CD14-positive monocyte (primary cell): ENCODE measurements around the gene ARL13A. TPM values are rescaled to one million over a fixed set of nuclear protein-coding genes. Genes with fewer than 3 reads are reported as not detected.

Experiments
- DNase-seq, 3 donors: peaks; one replicate each; pipeline ENCODE4 v3.0.0-alpha.2; 2011 to 2022
- H2AFZ ChIP-seq: 2 replicates; pipeline ENCODE4 v1.6.0; 2012; ENCODE audit warnings: mild to moderate bottlenecking, low read depth, low read length, inconsistent platforms; ENCODE audit not compliant: insufficient read depth, poor library complexity, severe bottlenecking
- H3K27ac ChIP-seq, 2 donors: 1 replicate in 1 of 2; 2 replicates in 1 of 2; pipeline ENCODE4 v1.5.1; 2012 to 2013; ENCODE audit warnings: low read length in 2 of 2, control low read depth in 1 of 2, inconsistent platforms in 1 of 2, low read depth in 1 of 2, mild to moderate bottlenecking in 1 of 2
- H3K27me3 ChIP-seq, 2 donors: one replicate each; pipeline versions ENCODE4 v1.6.0 to v1.6.1; 2011 to 2013; ENCODE audit warnings: low read length in 2 of 2; ENCODE audit not compliant: control insufficient read depth in 2 of 2, insufficient read depth in 2 of 2
- H3K36me3 ChIP-seq, 2 donors: replicated peaks in 1 of 2; 1 replicate in 1 of 2; 2 replicates in 1 of 2; pipeline versions ENCODE4 v1.5.1 to v1.6.1; 2012 to 2013; ENCODE audit warnings: low read length in 2 of 2, control low read depth in 1 of 2, inconsistent platforms in 1 of 2, mild to moderate bottlenecking in 1 of 2; ENCODE audit not compliant: insufficient read depth in 2 of 2, control insufficient read depth in 1 of 2
- H3K4me1 ChIP-seq, 2 donors: 1 replicate in 1 of 2; 2 replicates in 1 of 2; pipeline versions ENCODE4 v1.5.1 to v1.6.1; 2012 to 2013; ENCODE audit warnings: low read length in 2 of 2, control low read depth in 1 of 2, inconsistent platforms in 1 of 2, mild to moderate bottlenecking in 1 of 2, moderate library complexity in 1 of 2; ENCODE audit not compliant: insufficient read depth in 2 of 2, control insufficient read depth in 1 of 2
- H3K4me2 ChIP-seq: replicated peaks from 2 replicates; pipeline ENCODE3; 2012; ENCODE audit warnings: low read length, moderate library complexity, mild to moderate bottlenecking; ENCODE audit not compliant: poor library complexity, severe bottlenecking; ENCODE audit errors: extremely low read depth
- H3K4me3 ChIP-seq, 3 experiments: fragments of 200-600 bp in 1 of 3; sonication (generic) in 1 of 3; replicated peaks in 1 of 3; 1 replicate in 2 of 3; 2 replicates in 1 of 3; pipeline ENCODE4 v1.5.1; 2011 to 2013; ENCODE audit warnings: low read length in 3 of 3, mild to moderate bottlenecking in 3 of 3, control low read depth in 2 of 3, low read depth in 2 of 3, inconsistent platforms in 1 of 3, moderate library complexity in 1 of 3
- H3K79me2 ChIP-seq: 2 replicates; pipeline ENCODE4 v1.6.0; 2012; ENCODE audit warnings: mild to moderate bottlenecking, control low read depth, inconsistent platforms, low read length, moderate library complexity; ENCODE audit not compliant: insufficient read depth
- H3K9ac ChIP-seq: 2 replicates; pipeline ENCODE4 v1.6.0; 2017; ENCODE audit warnings: low read length, mild to moderate bottlenecking; ENCODE audit not compliant: insufficient read depth, poor library complexity, severe bottlenecking
- H3K9me3 ChIP-seq, 2 donors: replicated peaks in 1 of 2; 1 replicate in 1 of 2; 2 replicates in 1 of 2; pipeline versions ENCODE4 v1.5.1 to v1.6.1; 2012 to 2013; ENCODE audit warnings: low read length in 2 of 2, control low read depth in 1 of 2; ENCODE audit not compliant: control insufficient read depth in 1 of 2, insufficient read depth in 1 of 2
- H4K20me1 ChIP-seq: 2 replicates; pipeline ENCODE4 v1.6.0; 2012; ENCODE audit warnings: mild to moderate bottlenecking, low read length, control low read depth, moderate library complexity; ENCODE audit not compliant: insufficient read depth
- H3K27ac Mint-ChIP-seq, 7 donors: one replicate each; pipeline ENCODE4 v1.8.0; 2020; ENCODE audit warnings: mild to moderate bottlenecking in 7 of 7, mixed read lengths in 7 of 7, moderate library complexity in 6 of 7, inconsistent platforms in 2 of 7
- H3K27me3 Mint-ChIP-seq, 3 donors: one replicate each; pipeline ENCODE4 v1.8.0; 2021 to 2022; ENCODE audit warnings: low read depth in 3 of 3, mild to moderate bottlenecking in 3 of 3, mixed read lengths in 3 of 3, moderate library complexity in 3 of 3, inconsistent platforms in 1 of 3
- H3K36me3 Mint-ChIP-seq, 2 donors: one replicate each; pipeline ENCODE4 v1.8.0; 2020; ENCODE audit warnings: mixed read lengths in 2 of 2, inconsistent platforms in 1 of 2, mild to moderate bottlenecking in 1 of 2
- H3K4me1 Mint-ChIP-seq: one replicate; pipeline ENCODE4 v1.8.0; 2020; ENCODE audit warnings: mild to moderate bottlenecking, mixed read lengths
- H3K4me3 Mint-ChIP-seq, 2 donors: one replicate each; pipeline ENCODE4 v1.8.0; 2020; ENCODE audit warnings: mild to moderate bottlenecking in 2 of 2, mixed read lengths in 2 of 2, moderate library complexity in 1 of 2
- H3K9me3 Mint-ChIP-seq, 7 donors: one replicate each; pipeline ENCODE4 v1.8.0; 2020 to 2022; ENCODE audit warnings: mixed read lengths in 7 of 7, mild to moderate bottlenecking in 6 of 7, moderate library complexity in 6 of 7, inconsistent platforms in 2 of 7
- WGBS: methylation state at CpG from one replicate; pipeline ENCODE4 v1.1.5; 2013; ENCODE audit warnings: missing lambda C conversion rate; ENCODE audit not compliant: insufficient coverage; 5-methylcytosine and 5-hydroxymethylcytosine counted together
- intact Hi-C, 2 donors: fragments of 100-400 bp; cut with micrococcal nuclease; formaldehyde crosslinking; loops; one replicate each; pipeline versions ENCODE4 v1.15.0 to v1.15.1; 2023
- polyA plus RNA-seq, 3 donors: library from polyadenylated mRNA; depleted of rRNA in 1 of 3; unstranded in 2 of 3; stranded (reverse) in 1 of 3; fragments of 300-500 nt in 2 of 3; fragments of >200 nt in 1 of 3; fragmentation: Illumina TruSeq in 2 of 3; gene quantifications; 1 replicate in 2 of 3; 2 replicates in 1 of 3; pipeline ENCODE4 v1.2.3, GENCODE V29; 2012 to 2021
- TF ChIP-seq, protein P1 (sequence below): fragments of 200-600 bp; IDR thresholded peaks from one replicate; pipeline ENCODE4 v1.8.0; 2022; ENCODE audit warnings: antibody characterized with exemption, mild to moderate bottlenecking

ARL13A gene
- polyA plus RNA-seq, 3 donors: not detected

DNA sequence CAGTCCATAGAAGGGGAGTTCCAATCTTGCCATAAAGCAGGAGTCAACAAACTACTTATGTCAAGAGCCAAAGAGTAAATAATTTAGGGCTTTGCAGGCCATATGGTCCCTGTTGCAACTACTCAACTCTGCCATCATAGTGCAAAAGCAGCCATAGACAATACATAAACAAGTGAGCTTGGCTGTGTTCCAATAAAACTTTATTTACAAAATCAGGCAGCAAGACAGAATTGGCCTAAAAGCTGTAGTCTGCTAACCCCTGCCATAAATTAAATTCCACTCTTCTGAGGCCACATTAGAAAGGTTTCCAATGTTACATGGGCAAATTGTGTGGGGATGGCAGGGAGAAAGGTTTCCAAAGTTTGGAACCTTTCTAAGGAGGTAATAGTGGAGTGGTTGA is 67.7 kb downstream of the ARL13A start:
- Mint-ChIP-seq H3K4me1 (no peaks in the 10 kb centered on the region), H3K36me3 (peaks cover 39 to 61% of the 10 kb centered on the region in 2 donors)

GRCh38 chrX:101040197-101040596 is 70.7 kb downstream of the ARL13A start:
- DNase-seq: no peak
- intact Hi-C loops: no loop called here
- whole genome bisulfite sequencing: no CpG with 5 or more reads among the region's 4 CpGs
- Histone ChIP-seq H3K4me3 (no peak overlapping the region), H3K4me1 (no peaks in the 10 kb centered on the region), H4K20me1 (no peaks in the 10 kb centered on the region), H3K27ac (no peak overlapping the region), H3K9me3 (no peaks in the 10 kb centered on the region), H3K27me3 (no peaks in the 10 kb centered on the region), H3K79me2 (no peaks in the 10 kb centered on the region), H3K9ac (no peak overlapping the region), H2AFZ (no peak overlapping the region), H3K36me3 (peaks cover 43 to 66% of the 10 kb centered on the region in 2 donors), H3K4me2 (no peak overlapping the region)
- H3K4me3 Mint-ChIP-seq: no peak overlapping the region
- H3K27ac Mint-ChIP-seq: no peak overlapping the region
- no peaks in the 10 kb centered on the region for H3K4me1 Mint-ChIP-seq
- TF ChIP-seq, protein P1, sequence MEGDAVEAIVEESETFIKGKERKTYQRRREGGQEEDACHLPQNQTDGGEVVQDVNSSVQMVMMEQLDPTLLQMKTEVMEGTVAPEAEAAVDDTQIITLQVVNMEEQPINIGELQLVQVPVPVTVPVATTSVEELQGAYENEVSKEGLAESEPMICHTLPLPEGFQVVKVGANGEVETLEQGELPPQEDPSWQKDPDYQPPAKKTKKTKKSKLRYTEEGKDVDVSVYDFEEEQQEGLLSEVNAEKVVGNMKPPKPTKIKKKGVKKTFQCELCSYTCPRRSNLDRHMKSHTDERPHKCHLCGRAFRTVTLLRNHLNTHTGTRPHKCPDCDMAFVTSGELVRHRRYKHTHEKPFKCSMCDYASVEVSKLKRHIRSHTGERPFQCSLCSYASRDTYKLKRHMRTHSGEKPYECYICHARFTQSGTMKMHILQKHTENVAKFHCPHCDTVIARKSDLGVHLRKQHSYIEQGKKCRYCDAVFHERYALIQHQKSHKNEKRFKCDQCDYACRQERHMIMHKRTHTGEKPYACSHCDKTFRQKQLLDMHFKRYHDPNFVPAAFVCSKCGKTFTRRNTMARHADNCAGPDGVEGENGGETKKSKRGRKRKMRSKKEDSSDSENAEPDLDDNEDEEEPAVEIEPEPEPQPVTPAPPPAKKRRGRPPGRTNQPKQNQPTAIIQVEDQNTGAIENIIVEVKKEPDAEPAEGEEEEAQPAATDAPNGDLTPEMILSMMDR: no peak
- no peaks in the 10 kb centered on the region for H3K9me3 Mint-ChIP-seq
- peaks cover 0 to 7% (median 0%) of the 10 kb centered on the region in 3 donors for H3K27me3 Mint-ChIP-seq
- H3K36me3 Mint-ChIP-seq: peaks cover 39 to 47% of the 10 kb centered on the region in 2 donors

More for the DNA sequence above, 67.7 kb downstream of the ARL13A start:
- no peaks in the 10 kb centered on the region for H3K27me3 ChIP-seq
- H3K4me3 ChIP-seq: no peak overlapping the region
- H3K36me3 ChIP-seq: peaks cover 47 to 72% of the 10 kb centered on the region in 2 donors
- no peak overlapping the region for H3K4me2 ChIP-seq
- H3K79me2 ChIP-seq: no peaks in the 10 kb centered on the region
- H3K9me3 Mint-ChIP-seq: no peaks in the 10 kb centered on the region
- TF ChIP-seq, protein P1: no peak
- no peak for DNase-seq
- no peak overlapping the region for H3K27ac ChIP-seq
- H3K9me3 ChIP-seq: no peaks in the 10 kb centered on the region
- intact Hi-C loops: no loop called here
- H3K27me3 Mint-ChIP-seq: peaks cover 0 to 7% (median 0%) of the 10 kb centered on the region in 3 donors
- no peak overlapping the region for H3K9ac ChIP-seq
- no peaks in the 10 kb centered on the region for H3K4me1 ChIP-seq
- no peak overlapping the region for H2AFZ ChIP-seq
- H4K20me1 ChIP-seq: no peaks in the 10 kb centered on the region
- no peak overlapping the region for H3K4me3 Mint-ChIP-seq
- H3K27ac Mint-ChIP-seq: no peak overlapping the region

Other genes starting within 250 kb of the ARL13A start
- gene SYTL4, start 237.6 kb upstream of the ARL13A start, polyA plus RNA-seq: under 1 TPM in 1 of 3 donors, not detected in 2; 0.17 TPM
- 10 to 100 TPM in 2 of 3 donors, 1 to 10 TPM in 1; 6.7 to 11.3 (median 10.1) TPM for gene CSTF2, start 149.3 kb upstream of the ARL13A start, polyA plus RNA-seq
- gene NOX1, start 95.3 kb upstream of the ARL13A start, polyA plus RNA-seq: not detected
- not detected for gene XKRX, start 40.8 kb upstream of the ARL13A start, polyA plus RNA-seq
- 10 to 100 TPM; 10.5 to 13.3 (median 13.0) TPM for gene TRMT2B, start 82.4 kb downstream of the ARL13A start, polyA plus RNA-seq
- not detected for gene TMEM35A, start 109.2 kb downstream of the ARL13A start, polyA plus RNA-seq
- gene CENPI, start 128.5 kb downstream of the ARL13A start, polyA plus RNA-seq: under 1 TPM in 2 of 3 donors, not detected in 1; 0.07 to 0.17 TPM